Right kidney (tissue), 9 donors: Measurements from ENCODE around the gene OR4C13.
"Not testable (repeated sequence)": the region's sequence is repeated elsewhere in the genome, so short reads cannot be mapped to it uniquely, and the experiment has no call there.

ENCODE experiments used
- DNase-seq: peaks from one replicate; pipeline ENCODE4 v3.0.0-alpha.2; 2016
- long read RNA-seq, 8 donors: transcript quantifications; one replicate each; lab custom pipeline, GENCODE V29; 2026

The OR4C13 gene
- long read RNA-seq, donor 1: 0 reads
- long read RNA-seq, donor 2: 0 reads
- long read RNA-seq, donor 3: 0 reads
- long read RNA-seq, donor 4: 0 reads
- long read RNA-seq, donor 5: 0 reads
- long read RNA-seq, donor 6: 0 reads
- long read RNA-seq, donor 7: 0 reads
- long read RNA-seq, donor 8: 0 reads

DNA sequence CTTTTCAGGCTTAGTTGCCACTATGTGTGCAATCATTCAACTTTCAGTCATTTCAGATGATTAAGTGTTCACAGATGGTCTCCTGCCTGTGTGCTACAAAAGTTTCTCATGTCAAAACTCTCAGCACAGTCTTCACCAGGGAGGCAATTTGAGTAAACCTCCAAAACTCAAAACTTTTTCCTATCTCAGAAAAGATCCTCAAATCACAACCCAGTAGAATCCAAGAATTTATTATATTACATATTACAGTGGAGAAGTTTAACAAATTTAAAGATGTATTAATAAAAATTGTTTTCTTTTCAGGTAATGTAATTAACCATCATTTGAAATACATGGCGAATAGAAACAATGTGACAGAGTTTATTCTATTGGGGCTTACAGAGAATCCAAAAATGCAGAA, at the start of gene OR4C13:
OR4C13 (plus strand) TSS at position 301 of the 400 bp plus-strand sequence; CDS start at position 333, 32 bp downstream.
- DNase-seq: no peak

DNA sequence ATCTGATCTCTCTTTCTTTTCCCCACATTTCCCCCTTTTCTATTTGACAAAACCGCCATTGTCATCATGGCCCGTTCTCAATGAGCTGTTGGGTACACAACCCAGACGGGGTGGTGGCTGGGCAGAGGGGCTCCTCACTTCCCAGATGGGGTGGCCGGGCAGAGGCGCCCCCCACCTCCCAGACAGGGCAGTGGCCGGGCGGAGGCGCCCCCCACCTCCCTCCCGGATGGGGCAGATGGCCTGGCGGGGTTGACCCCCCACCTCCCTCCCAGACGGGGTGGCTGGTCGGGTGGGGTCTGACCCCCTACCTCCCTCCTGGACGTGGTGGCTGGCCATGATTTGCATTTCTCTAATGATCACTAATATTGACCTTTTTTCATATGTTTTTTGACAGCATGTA, 40.7 kb upstream of the OR4C13 start:
- DNase-seq: not testable (repeated sequence)

DNA sequence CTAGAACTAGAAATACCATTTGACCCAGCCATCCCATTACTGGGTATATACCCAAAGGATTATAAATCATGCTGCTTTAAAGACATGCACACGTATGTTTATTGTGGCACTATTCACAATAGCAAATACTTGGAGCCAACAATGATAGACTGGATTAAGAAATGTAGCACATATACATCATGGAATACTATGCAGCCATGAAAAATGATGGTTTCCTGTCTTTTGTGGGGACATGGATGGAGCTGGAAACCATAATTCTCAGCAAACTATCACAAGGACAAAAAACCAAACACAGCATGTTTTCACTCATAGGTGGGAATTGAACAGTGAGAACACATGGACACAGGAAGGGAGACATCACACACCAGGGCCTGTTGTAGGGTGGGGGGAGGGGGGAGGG, 3.5 kb upstream of the OR4C13 start:
- not testable (repeated sequence) for DNase-seq

DNA sequence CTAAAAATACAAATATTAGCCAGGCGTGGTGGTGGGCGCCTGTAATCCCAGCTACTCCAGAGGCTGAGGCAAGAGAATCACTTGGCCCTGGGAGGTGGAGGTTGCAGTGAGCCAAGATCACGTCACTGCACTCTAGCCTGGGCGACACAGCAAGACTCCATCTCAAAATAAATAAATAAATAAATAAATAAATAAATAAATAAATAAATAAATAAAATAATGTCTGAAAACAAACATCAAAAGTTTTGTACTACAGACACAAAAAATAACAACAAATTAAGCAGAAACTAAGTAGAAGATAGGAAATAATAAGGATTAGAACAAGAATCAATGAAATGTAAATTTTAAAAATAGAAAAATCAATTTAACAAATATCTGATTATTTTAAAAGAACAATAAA, 21.2 kb downstream of the OR4C13 start:
- not testable (repeated sequence) for DNase-seq

DNA sequence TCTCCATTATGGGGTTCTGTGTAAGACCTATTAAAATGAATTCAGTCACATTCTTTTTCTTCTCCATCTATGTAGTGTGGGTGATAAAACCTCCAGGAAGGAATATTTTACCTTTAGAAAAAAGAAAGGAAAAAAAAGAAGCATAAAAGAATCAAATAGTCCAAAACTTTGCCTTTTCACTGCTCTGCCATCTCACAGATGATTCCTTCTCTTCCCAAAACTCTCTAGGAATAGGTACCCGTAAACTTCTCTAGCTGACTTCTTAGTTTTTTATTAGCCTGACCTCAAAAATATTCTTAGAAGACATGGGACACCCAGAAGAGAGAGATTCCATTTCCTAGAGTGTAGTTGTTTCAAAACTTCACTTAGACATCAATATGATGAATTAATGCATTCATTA, 30.2 kb downstream of the OR4C13 start, which contains the start of gene OR4C12:
OR4C12 (minus strand) TSS at position 101 of the 400 bp plus-strand sequence; CDS start at position 67, 34 bp downstream.
- DNase-seq: not testable (repeated sequence)

DNA sequence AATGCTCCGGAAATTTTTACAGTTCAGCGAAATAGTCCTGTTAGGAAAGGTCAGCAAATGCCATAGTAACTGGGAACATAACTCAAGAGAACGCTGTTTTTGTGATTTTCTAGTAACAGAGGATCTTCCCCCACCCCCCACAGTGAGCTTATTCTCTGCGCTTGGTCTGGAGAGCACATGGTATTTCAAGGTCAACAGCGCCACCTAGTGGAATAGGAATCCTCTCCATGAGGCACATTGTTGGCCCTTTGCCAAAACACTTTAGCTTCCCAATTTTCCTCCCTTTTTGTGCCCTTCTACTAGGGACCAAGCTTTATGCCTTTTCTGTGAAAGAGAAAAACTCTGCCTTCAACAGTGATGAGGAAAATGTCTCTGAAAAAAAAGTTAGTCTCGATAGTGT, 43.4 kb downstream of the OR4C13 start:
- DNase-seq: no peak
